ENCODE results near the gene GPBP1. TPM values are rescaled to one million over a fixed set of nuclear protein-coding genes. Genes with fewer than 3 reads are reported as not detected.
"Not testable (repeated sequence)": the region's sequence is repeated elsewhere in the genome, so short reads cannot be mapped to it uniquely, and the experiment has no call there.

GPBP1 gene
- total and polyA plus RNA-seq, 2 experiments from 2014 or later: 49.0 to 86.1 TPM

- TF ChIP-seq CTCF (IDR thresholded peaks at IDR 0.05; ENCODE audit: poor library complexity): no peak
- no peak for TF ChIP-seq EZH2phosphoT487 (IDR thresholded peaks at IDR 0.05; ENCODE audit: low read depth, severe bottlenecking, unreplicated experiment)
- no peak for TF ChIP-seq EZH2 (IDR thresholded peaks at IDR 0.05; ENCODE audit: borderline replicate concordance)
- H3K27ac ChIP-seq: no peak overlapping the region
- H3K27me3 ChIP-seq: no peaks in the 10 kb centered on the region
- no peaks in the 10 kb centered on the region for H3K4me1 ChIP-seq (ENCODE audit: insufficient read depth)
- 83% methylated on average over 7 of the region's 7 CpGs for WGBS (ENCODE audit: low lambda C conversion rate, missing lambda C conversion rate)
- H3K4me2 ChIP-seq: no peak overlapping the region
- DNase-seq (ENCODE audit: low spot score): no peak
- no peaks in the 10 kb centered on the region for H3K9me3 ChIP-seq (ENCODE audit: low read depth)
- H3K79me2 ChIP-seq: no peaks in the 10 kb centered on the region
- H3K9me2 ChIP-seq (replicated peaks; ENCODE audit: insufficient read depth): no peaks in the 10 kb centered on the region
- H3K4me3 ChIP-seq: no peak overlapping the region
- no peak overlapping the region for H2AFZ ChIP-seq
- no peaks in the 10 kb centered on the region for H4K20me1 ChIP-seq (ENCODE audit: insufficient read depth, poor library complexity, severe bottlenecking)
- H3K36me3 ChIP-seq (replicated peaks; ENCODE audit: insufficient read depth, low read depth): no peaks in the 10 kb centered on the region
These were observed 16.2 kb upstream of the GPBP1 start for GRCh38 chr5:57157666-57158065.

- no peaks in the 10 kb centered on the region for H3K27me3 ChIP-seq
- WGBS (ENCODE audit: low lambda C conversion rate, missing lambda C conversion rate): 68% methylated on average over 3 of the region's 3 CpGs
- H3K36me3 ChIP-seq (replicated peaks; ENCODE audit: insufficient read depth, low read depth): no peaks in the 10 kb centered on the region
- no peak for DNase-seq (ENCODE audit: low spot score)
- no peak overlapping the region for H3K4me3 ChIP-seq
- H3K9me3 ChIP-seq (ENCODE audit: low read depth): no peaks in the 10 kb centered on the region
- H3K4me2 ChIP-seq: no peak overlapping the region
- TF ChIP-seq CTCF (IDR thresholded peaks at IDR 0.05; ENCODE audit: poor library complexity) (no peak), EZH2 (IDR thresholded peaks at IDR 0.05; ENCODE audit: borderline replicate concordance) (no peak), EZH2phosphoT487 (IDR thresholded peaks at IDR 0.05; ENCODE audit: low read depth, severe bottlenecking, unreplicated experiment) (no peak)
- H4K20me1 ChIP-seq (ENCODE audit: insufficient read depth, poor library complexity, severe bottlenecking): no peaks in the 10 kb centered on the region
- H3K27ac ChIP-seq: no peak overlapping the region
- H3K79me2 ChIP-seq: no peaks in the 10 kb centered on the region
- no peak overlapping the region for H2AFZ ChIP-seq
- no peaks in the 10 kb centered on the region for H3K4me1 ChIP-seq (ENCODE audit: insufficient read depth)
- H3K9me2 ChIP-seq (replicated peaks; ENCODE audit: insufficient read depth): no peaks in the 10 kb centered on the region
These were observed 10.3 kb upstream of the GPBP1 start for GRCh38 chr5:57163553-57164006.

- Histone ChIP-seq H3K4me2 (no peak overlapping the region), H3K27ac (no peak overlapping the region)
- DNase-seq (ENCODE audit: low spot score): no peak
These were observed 9.7 kb upstream of the GPBP1 start for GRCh38 chr5:57164124-57164523.

GRCh38 chr5:57165171-57165570 is 8.7 kb upstream of the GPBP1 start:
- H3K79me2 ChIP-seq; H3K4me3 ChIP-seq; H3K4me1 ChIP-seq (ENCODE audit: insufficient read depth); H3K4me2 ChIP-seq; H3K27ac ChIP-seq; H3K27me3 ChIP-seq; DNase-seq (ENCODE audit: low spot score); H2AFZ ChIP-seq; H3K36me3 ChIP-seq (replicated peaks; ENCODE audit: insufficient read depth, low read depth); H3K9me3 ChIP-seq (ENCODE audit: low read depth); H4K20me1 ChIP-seq (ENCODE audit: insufficient read depth, poor library complexity, severe bottlenecking); H3K9me2 ChIP-seq (replicated peaks; ENCODE audit: insufficient read depth): not testable (repeated sequence)
- WGBS (ENCODE audit: low lambda C conversion rate, missing lambda C conversion rate): 98% methylated on average over 3 of the region's 3 CpGs

More at GRCh38 chr5:57164124-57164523, 9.7 kb upstream of the GPBP1 start:
- no peaks in the 10 kb centered on the region for H3K4me1 ChIP-seq (ENCODE audit: insufficient read depth)
- no peaks in the 10 kb centered on the region for H3K79me2 ChIP-seq
- WGBS (ENCODE audit: low lambda C conversion rate, missing lambda C conversion rate): 81% methylated on average over 8 of the region's 8 CpGs
- H4K20me1 ChIP-seq (ENCODE audit: insufficient read depth, poor library complexity, severe bottlenecking): no peaks in the 10 kb centered on the region
- H3K9me2 ChIP-seq (replicated peaks; ENCODE audit: insufficient read depth): no peaks in the 10 kb centered on the region
- TF ChIP-seq CTCF (IDR thresholded peaks at IDR 0.05; ENCODE audit: poor library complexity): no peak
- no peak for TF ChIP-seq EZH2phosphoT487 (IDR thresholded peaks at IDR 0.05; ENCODE audit: low read depth, severe bottlenecking, unreplicated experiment)
- TF ChIP-seq EZH2 (IDR thresholded peaks at IDR 0.05; ENCODE audit: borderline replicate concordance): no peak
- no peak overlapping the region for H2AFZ ChIP-seq
- no peaks in the 10 kb centered on the region for H3K27me3 ChIP-seq
- H3K9me3 ChIP-seq (ENCODE audit: low read depth): no peaks in the 10 kb centered on the region
- H3K36me3 ChIP-seq (replicated peaks; ENCODE audit: insufficient read depth, low read depth): no peaks in the 10 kb centered on the region
- H3K4me3 ChIP-seq: no peak overlapping the region

Data from hepatocyte (in vitro differentiated cells).